Glutamatergic neuron (in vitro differentiated cells): ENCODE results near the gene NOD2. TPM values are rescaled to one million over a fixed set of nuclear protein-coding genes. Genes with fewer than 3 reads are reported as not detected.

Experiments
- DNase-seq: peaks from one replicate; pipeline ENCODE4 v3.0.0; 2022
- H3K27ac Mint-ChIP-seq: one replicate; pipeline ENCODE4 v1.8.0; 2020; ENCODE audit warnings: mild to moderate bottlenecking, mixed read lengths, inconsistent platforms; ENCODE audit not compliant: unreplicated experiment
- H3K27me3 Mint-ChIP-seq: one replicate; pipeline ENCODE4 v1.8.0; 2020; ENCODE audit warnings: mild to moderate bottlenecking, moderate library complexity, mixed read lengths, inconsistent platforms; ENCODE audit not compliant: unreplicated experiment
- H3K36me3 Mint-ChIP-seq: one replicate; pipeline ENCODE4 v1.8.0; 2020; ENCODE audit warnings: mild to moderate bottlenecking, mixed read lengths, inconsistent platforms; ENCODE audit not compliant: unreplicated experiment
- H3K4me1 Mint-ChIP-seq: one replicate; pipeline ENCODE4 v1.8.0; 2020; ENCODE audit warnings: mild to moderate bottlenecking, low read depth, mixed read lengths, inconsistent platforms; ENCODE audit not compliant: unreplicated experiment
- H3K4me3 Mint-ChIP-seq: one replicate; pipeline ENCODE4 v1.8.0; 2020; ENCODE audit warnings: mild to moderate bottlenecking, mixed read lengths, inconsistent platforms; ENCODE audit not compliant: unreplicated experiment
- H3K9me3 Mint-ChIP-seq: one replicate; pipeline ENCODE4 v1.8.0; 2020; ENCODE audit warnings: mild to moderate bottlenecking, moderate library complexity, mixed read lengths, inconsistent platforms; ENCODE audit not compliant: unreplicated experiment
- CTCF ChIP-seq: fragments of 200-600 bp; sonication (generic); IDR thresholded peaks from one replicate; pipeline ENCODE4 v1.5.0; 2021; ENCODE audit not compliant: partially characterized antibody, unreplicated experiment
- total RNA-seq: library from RNA; stranded (reverse); fragmentation: NEBNext Ultra II Directional; extraction: Animal tissue kit (Norgen Biotek cat#: 25700); gene quantifications from one replicate; pipeline ENCODE4 v1.2.1, GENCODE V29; 2021; ENCODE audit not compliant: unreplicated experiment

NOD2 gene
- total RNA-seq, 1 donor from 2014 or later: 0.34 TPM

GRCh38 chr16:50705436-50706110 is 12.2 kb downstream of the NOD2 start:
- Mint-ChIP-seq H3K36me3 (peaks cover 20% of the 10 kb centered on the region), H3K27me3 (no peaks in the 10 kb centered on the region), H3K4me3 (no peak overlapping the region), H3K9me3 (peaks cover 4% of the 10 kb centered on the region), H3K27ac (no peak overlapping the region), H3K4me1 (no peaks in the 10 kb centered on the region)
- no peak for DNase-seq
- no peak for TF ChIP-seq CTCF

DNA sequence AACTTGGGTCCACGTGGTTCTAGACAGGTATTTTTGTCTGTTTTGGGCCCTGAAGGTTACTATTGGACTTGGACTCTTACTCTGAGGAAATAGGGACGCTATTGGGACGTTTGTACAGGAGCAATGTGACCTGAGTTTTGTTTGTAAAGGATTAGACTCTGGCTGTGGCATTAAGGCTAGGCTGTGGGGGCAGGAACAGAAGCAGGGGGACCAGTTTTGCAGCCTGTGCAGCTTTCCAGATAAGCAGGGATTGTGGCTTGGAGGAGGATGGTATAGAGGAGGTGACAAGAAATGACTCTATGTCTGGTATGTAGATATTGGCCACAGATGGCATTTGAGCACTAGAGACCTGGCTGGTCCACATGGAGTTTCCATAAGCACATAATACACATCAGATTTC is 12.8 kb downstream of the NOD2 start:
- Mint-ChIP-seq H3K36me3 (peaks cover 20% of the 10 kb centered on the region), H3K27me3 (no peaks in the 10 kb centered on the region), H3K4me3 (no peak overlapping the region), H3K9me3 (peaks cover 4% of the 10 kb centered on the region), H3K27ac (no peak overlapping the region), H3K4me1 (no peaks in the 10 kb centered on the region)
- no peak for TF ChIP-seq CTCF
- no peak for DNase-seq

- Mint-ChIP-seq H3K27ac (no peak overlapping the region), H3K4me3 (no peak overlapping the region), H3K27me3 (peaks cover 2% of the 10 kb centered on the region), H3K4me1 (no peaks in the 10 kb centered on the region), H3K36me3 (peaks cover 20% of the 10 kb centered on the region), H3K9me3 (peaks cover 5% of the 10 kb centered on the region)
- DNase-seq: no peak
- no peak for TF ChIP-seq CTCF
Measured at GRCh38 chr16:50708373-50709060, 15.1 kb downstream of the NOD2 start.

- H3K36me3 Mint-ChIP-seq: peaks cover 16% of the 10 kb centered on the region
- no peak overlapping the region for H3K27ac Mint-ChIP-seq
- TF ChIP-seq CTCF: no peak
- H3K27me3 Mint-ChIP-seq: peaks cover 2% of the 10 kb centered on the region
- H3K9me3 Mint-ChIP-seq: peaks cover 3% of the 10 kb centered on the region
- no peak for DNase-seq
- H3K4me3 Mint-ChIP-seq: no peak overlapping the region
- H3K4me1 Mint-ChIP-seq: no peaks in the 10 kb centered on the region
Measured at GRCh38 chr16:50709061-50709684, 15.8 kb downstream of the NOD2 start.

DNA sequence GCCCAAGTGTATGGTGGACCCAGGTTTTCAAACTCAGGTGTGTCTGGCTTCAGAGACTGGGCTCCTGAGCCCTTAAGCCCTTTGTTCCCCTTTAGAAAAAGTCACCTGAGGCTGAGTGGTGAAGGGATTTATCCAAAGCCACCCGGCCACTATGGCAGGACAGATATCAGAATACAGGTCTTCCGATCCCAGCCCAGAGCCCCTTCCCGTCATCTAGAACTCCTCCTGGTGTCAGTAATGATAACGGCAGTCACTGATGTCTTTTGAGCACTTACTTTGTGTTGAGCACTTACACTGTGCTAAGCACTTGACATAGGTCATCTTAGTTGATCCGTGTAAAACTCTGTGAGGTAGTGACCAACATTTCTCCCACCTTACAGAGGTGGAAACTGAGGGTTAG is 16.6 kb downstream of the NOD2 start:
- peaks cover 11% of the 10 kb centered on the region for H3K36me3 Mint-ChIP-seq
- no peak overlapping the region for H3K4me3 Mint-ChIP-seq
- no peak for TF ChIP-seq CTCF
- H3K27ac Mint-ChIP-seq: no peak overlapping the region
- DNase-seq: no peak
- H3K9me3 Mint-ChIP-seq: peaks cover 1% of the 10 kb centered on the region
- H3K4me1 Mint-ChIP-seq: no peaks in the 10 kb centered on the region
- H3K27me3 Mint-ChIP-seq: peaks cover 2% of the 10 kb centered on the region
